WTC11 (cell line): ENCODE results near the gene TKTL1. TPM values are rescaled to one million over a fixed set of nuclear protein-coding genes. Genes with fewer than 3 reads are reported as not detected.

Experiments used
- ATAC-seq: fragments of 200-7000 bp; cut with Tn5 transposase; 2 replicates; pipeline ENCODE4 v1.10.0; 2021; ENCODE audit warnings: mild to moderate bottlenecking, moderate library complexity
- CTCF ChIA-PET: fragments of 300-600 bp; sonication (Branson Sonifier 250); formaldehyde crosslinking; loops from one replicate; lab custom pipeline; 2021; ENCODE audit warnings: antibody characterized with exemption; lab: Charles Lee
- POLR2A ChIA-PET: fragments of 350-600 bp; sonication (Branson Sonifier 250); formaldehyde crosslinking; loops from one replicate; lab custom pipeline; 2021; ENCODE audit warnings: antibody characterized with exemption; lab: Charles Lee
- DNase-seq: peaks from one replicate; pipeline ENCODE4 v3.0.0; 2021; ENCODE audit warnings: low spot score
- H3K27ac Mint-ChIP-seq: 2 replicates; pipeline ENCODE4 v1.8.0; 2021; ENCODE audit warnings: mixed read lengths
- H3K27me3 Mint-ChIP-seq: 2 replicates; pipeline ENCODE4 v1.8.0; 2021; ENCODE audit warnings: low read depth, mild to moderate bottlenecking, moderate library complexity, mixed read lengths
- H3K36me3 Mint-ChIP-seq: 2 replicates; pipeline ENCODE4 v1.8.0; 2021; ENCODE audit warnings: mixed read lengths
- H3K4me1 Mint-ChIP-seq: 2 replicates; pipeline ENCODE4 v1.8.0; 2022; ENCODE audit warnings: mixed read lengths
- H3K4me3 Mint-ChIP-seq: 2 replicates; pipeline ENCODE4 v1.8.0; 2021; ENCODE audit warnings: mild to moderate bottlenecking, moderate library complexity, mixed read lengths
- H3K9me3 Mint-ChIP-seq: 2 replicates; pipeline ENCODE4 v1.8.0; 2021; ENCODE audit warnings: mixed read lengths
- CBFB ChIP-seq: sonication (generic); formaldehyde crosslinking; IDR thresholded peaks from 2 replicates; pipeline ENCODE4 v1.8.1; 2022; ENCODE audit warnings: mild to moderate bottlenecking, low read depth, missing genetic modification reagents
- FOXK1 ChIP-seq: sonication (generic); formaldehyde crosslinking; IDR thresholded peaks from 2 replicates; pipeline ENCODE4 v1.8.0; 2022; ENCODE audit warnings: mild to moderate bottlenecking, moderate library complexity, missing genetic modification reagents
- FOXP1 ChIP-seq: sonication (generic); formaldehyde crosslinking; IDR thresholded peaks from 2 replicates; pipeline ENCODE4 v1.8.0; 2022; ENCODE audit warnings: missing genetic modification reagents, mild to moderate bottlenecking, moderate library complexity, borderline replicate concordance
- JUN ChIP-seq: sonication (generic); formaldehyde crosslinking; IDR thresholded peaks from 2 replicates; pipeline ENCODE4 v1.8.0; 2023; ENCODE audit warnings: mild to moderate bottlenecking, missing genetic modification reagents
- MXD4 ChIP-seq: fragments of 250-450 bp; sonication (Bioruptor Pico); IDR thresholded peaks from 2 replicates; pipeline ENCODE4 v1.8.0; 2021; ENCODE audit warnings: mild to moderate bottlenecking, moderate library complexity, borderline replicate concordance
- MYBL2 ChIP-seq: sonication (generic); formaldehyde crosslinking; IDR thresholded peaks from 2 replicates; pipeline ENCODE4 v1.8.1; 2023; ENCODE audit warnings: mild to moderate bottlenecking, moderate library complexity, missing genetic modification reagents
- NFYB ChIP-seq: sonication (generic); formaldehyde crosslinking; conservative IDR thresholded peaks from 2 replicates; pipeline ENCODE4 v1.8.0; 2022; ENCODE audit warnings: low read depth, missing genetic modification reagents
- NR2C2 ChIP-seq: sonication (generic); formaldehyde crosslinking; IDR thresholded peaks from 2 replicates; pipeline ENCODE4 v1.8.0; 2022; ENCODE audit warnings: mild to moderate bottlenecking, missing genetic modification reagents
- NR3C1 ChIP-seq: sonication (generic); formaldehyde crosslinking; conservative IDR thresholded peaks from 2 replicates; pipeline ENCODE4 v1.8.1; 2023; ENCODE audit warnings: low read depth, mild to moderate bottlenecking, missing genetic modification reagents
- SOX15 ChIP-seq: fragments of 250-450 bp; sonication (Bioruptor Pico); IDR thresholded peaks from 2 replicates; pipeline ENCODE4 v1.9.0; 2021; ENCODE audit warnings: mild to moderate bottlenecking
- SP1 ChIP-seq: sonication (generic); formaldehyde crosslinking; conservative IDR thresholded peaks from 2 replicates; pipeline ENCODE4 v1.8.1; 2022; ENCODE audit warnings: missing genetic modification reagents
- TCF7 ChIP-seq: sonication (generic); formaldehyde crosslinking; IDR thresholded peaks from 2 replicates; pipeline ENCODE4 v1.8.0; 2022; ENCODE audit warnings: mild to moderate bottlenecking, low read depth, missing genetic modification reagents, moderate library complexity
- TEAD1 ChIP-seq: sonication (generic); formaldehyde crosslinking; IDR thresholded peaks from 2 replicates; pipeline ENCODE4 v1.8.0; 2022; ENCODE audit warnings: mild to moderate bottlenecking, missing genetic modification reagents
- TP53 ChIP-seq: sonication (generic); formaldehyde crosslinking; IDR thresholded peaks from 2 replicates; pipeline ENCODE4 v1.8.1; 2023; ENCODE audit warnings: mild to moderate bottlenecking, missing genetic modification reagents
- ZNF121 ChIP-seq: sonication (generic); formaldehyde crosslinking; IDR thresholded peaks from 2 replicates; pipeline ENCODE4 v1.8.0; 2023; ENCODE audit warnings: missing genetic modification reagents
- ZNF219 ChIP-seq: sonication (generic); formaldehyde crosslinking; IDR thresholded peaks from 2 replicates; pipeline ENCODE4 v1.8.0; 2023; ENCODE audit warnings: missing genetic modification reagents, mild to moderate bottlenecking, borderline replicate concordance
- ZNF263 ChIP-seq: sonication (generic); formaldehyde crosslinking; IDR thresholded peaks from 2 replicates; pipeline ENCODE4 v1.8.1; 2022; ENCODE audit warnings: low read depth, mild to moderate bottlenecking, moderate library complexity, missing genetic modification reagents
- ZNF416 ChIP-seq: fragments of 250-450 bp; sonication (Bioruptor Pico); IDR thresholded peaks from 2 replicates; pipeline ENCODE4 v1.9.0; 2021; ENCODE audit warnings: mild to moderate bottlenecking, inconsistent platforms
- ZNF671 ChIP-seq: fragments of 250-450 bp; sonication (Bioruptor Pico); IDR thresholded peaks from 2 replicates; pipeline ENCODE4 v1.8.0; 2021; ENCODE audit warnings: mild to moderate bottlenecking
- total RNA-seq: library from RNA; stranded (reverse); gene quantifications from 3 replicates; pipeline ENCODE4 v1.2.3, GENCODE V29; 2021
- TF ChIP-seq, protein P1 (sequence below): sonication (generic); formaldehyde crosslinking; IDR thresholded peaks from 2 replicates; pipeline ENCODE4 v1.8.1; 2022; ENCODE audit warnings: missing genetic modification reagents, borderline replicate concordance
- TF ChIP-seq, protein P2 (sequence below): fragments of 200-600 bp; IDR thresholded peaks from 2 replicates; pipeline ENCODE4 v1.8.0; 2022; ENCODE audit warnings: antibody characterized with exemption
- TF ChIP-seq, protein P3 (sequence below): sonication (generic); formaldehyde crosslinking; IDR thresholded peaks from 2 replicates; pipeline ENCODE4 v1.8.1; 2023; ENCODE audit warnings: mild to moderate bottlenecking, missing genetic modification reagents
- TF ChIP-seq, protein P4 (sequence below): fragments of 250-450 bp; sonication (Bioruptor Pico); IDR thresholded peaks from 2 replicates; pipeline ENCODE4 v1.9.0; 2021; ENCODE audit warnings: moderate library complexity, mild to moderate bottlenecking, inconsistent platforms, borderline replicate concordance
- TF ChIP-seq, protein P5 (sequence below): sonication (generic); formaldehyde crosslinking; IDR thresholded peaks from 2 replicates; pipeline ENCODE4 v1.8.1; 2022; ENCODE audit warnings: low read depth, mild to moderate bottlenecking, moderate library complexity, missing genetic modification reagents, borderline replicate concordance
- TF ChIP-seq, protein P6 (sequence below): fragments of 250-450 bp; sonication (Bioruptor Pico); IDR thresholded peaks from 2 replicates; pipeline ENCODE4 v1.8.0; 2021; ENCODE audit warnings: mild to moderate bottlenecking

TKTL1 gene
- total RNA-seq, 1 experiment from 2014 or later, result 0.46 TPM

DNA sequence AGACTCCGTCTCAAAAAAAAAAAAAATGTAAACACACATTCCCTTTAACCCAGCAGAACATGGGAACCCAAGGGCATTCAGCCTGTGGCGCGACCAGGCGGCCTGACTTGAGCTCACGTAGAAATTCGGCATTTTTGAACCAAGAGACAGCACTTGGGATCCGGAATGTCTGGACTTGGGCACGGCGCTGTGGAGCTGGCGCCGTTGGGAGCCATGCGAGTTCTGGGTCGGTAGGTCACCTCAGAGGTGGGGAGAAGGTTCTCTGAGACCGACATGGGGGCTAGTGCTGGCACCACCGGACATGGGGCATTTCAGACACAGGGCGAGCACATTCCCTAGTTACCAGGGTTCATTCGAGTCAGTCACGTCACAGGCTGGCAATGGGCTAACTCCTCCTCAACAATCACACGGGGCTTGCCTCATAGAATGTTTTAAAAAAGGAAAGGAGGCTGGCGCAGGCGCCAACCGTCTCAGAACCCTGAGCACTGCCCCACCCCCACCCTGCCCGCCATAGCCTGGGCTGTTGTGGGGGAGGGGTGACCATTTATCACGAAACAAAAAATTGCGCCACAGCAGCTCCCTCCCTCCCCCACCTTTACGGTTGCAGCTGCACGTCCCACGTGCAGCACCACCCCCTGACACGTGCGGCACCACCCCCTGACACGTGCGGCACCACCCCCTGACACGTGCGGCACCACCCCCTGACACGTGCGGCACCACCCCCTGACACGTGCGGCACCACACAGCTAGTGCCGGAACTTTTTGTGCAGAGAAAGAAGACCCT, 612 bp upstream of the TKTL1 start, which contains the start of gene TEX28 (continued):
- no peak for TF ChIP-seq FOXK1 (CRISPR knock-in tag)
- TF ChIP-seq JUN (CRISPR knock-in tag), result no peak
- TF ChIP-seq ZNF263 (CRISPR knock-in tag), result no peak
- no peak for TF ChIP-seq TCF7 (CRISPR knock-in tag)
- TF ChIP-seq CBFB (CRISPR knock-in tag), result no peak
- TF ChIP-seq, protein P1, sequence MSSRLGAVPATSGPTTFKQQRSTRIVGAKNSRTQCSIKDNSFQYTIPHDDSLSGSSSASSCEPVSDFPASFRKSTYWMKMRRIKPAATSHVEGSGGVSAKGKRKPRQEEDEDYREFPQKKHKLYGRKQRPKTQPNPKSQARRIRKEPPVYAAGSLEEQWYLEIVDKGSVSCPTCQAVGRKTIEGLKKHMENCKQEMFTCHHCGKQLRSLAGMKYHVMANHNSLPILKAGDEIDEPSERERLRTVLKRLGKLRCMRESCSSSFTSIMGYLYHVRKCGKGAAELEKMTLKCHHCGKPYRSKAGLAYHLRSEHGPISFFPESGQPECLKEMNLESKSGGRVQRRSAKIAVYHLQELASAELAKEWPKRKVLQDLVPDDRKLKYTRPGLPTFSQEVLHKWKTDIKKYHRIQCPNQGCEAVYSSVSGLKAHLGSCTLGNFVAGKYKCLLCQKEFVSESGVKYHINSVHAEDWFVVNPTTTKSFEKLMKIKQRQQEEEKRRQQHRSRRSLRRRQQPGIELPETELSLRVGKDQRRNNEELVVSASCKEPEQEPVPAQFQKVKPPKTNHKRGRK (CRISPR knock-in tag), result no peak
- TF ChIP-seq, all 79 proteins: peak for 0

DNA sequence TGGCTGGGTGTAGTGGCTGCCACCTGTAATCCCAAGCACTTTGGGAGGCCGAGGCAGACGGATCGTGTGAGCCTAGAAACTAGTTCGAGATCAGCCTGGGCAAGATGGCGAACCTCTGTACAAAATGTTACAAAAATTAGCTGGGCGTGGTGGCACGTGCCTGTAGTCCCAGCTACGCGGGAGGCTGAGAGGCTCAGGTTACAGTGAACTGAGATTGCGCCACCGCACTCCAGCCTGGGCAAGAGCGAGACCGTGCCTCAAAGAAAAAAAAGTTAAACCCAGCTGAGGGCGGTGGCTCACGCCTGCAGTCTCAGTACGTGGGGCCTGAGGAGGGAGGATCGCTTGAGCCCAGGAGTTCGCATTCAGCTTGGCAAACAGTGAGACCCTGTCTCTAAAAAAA, 1.1 kb downstream of the TKTL1 start:
- ChIA-PET CTCF (interaction anchor here (3.6 kb wide), 1 partner anchor 12 kb away, joined by 12 read pairs; no protein-coding TSS in a partner anchor), POLR2A (no interaction called here)
- no peak for ATAC-seq
- Mint-ChIP-seq H3K4me1 (no peaks in the 10 kb centered on the region), H3K9me3 (no peaks in the 10 kb centered on the region), H3K36me3 (no peaks in the 10 kb centered on the region), H3K27ac (no peak overlapping the region), H3K4me3 (no peak overlapping the region), H3K27me3 (no peaks in the 10 kb centered on the region)
- no peak for DNase-seq
- TF ChIP-seq NR3C1 (CRISPR knock-in tag), result no peak
- no peak for TF ChIP-seq ZNF121
- TF ChIP-seq TEAD1, result no peak
- no peak for TF ChIP-seq ZNF416 (CRISPR knock-in tag)
- TF ChIP-seq ZNF671, result no peak
- TF ChIP-seq NR2C2 (CRISPR knock-in tag), result no peak
- TF ChIP-seq, protein P2, sequence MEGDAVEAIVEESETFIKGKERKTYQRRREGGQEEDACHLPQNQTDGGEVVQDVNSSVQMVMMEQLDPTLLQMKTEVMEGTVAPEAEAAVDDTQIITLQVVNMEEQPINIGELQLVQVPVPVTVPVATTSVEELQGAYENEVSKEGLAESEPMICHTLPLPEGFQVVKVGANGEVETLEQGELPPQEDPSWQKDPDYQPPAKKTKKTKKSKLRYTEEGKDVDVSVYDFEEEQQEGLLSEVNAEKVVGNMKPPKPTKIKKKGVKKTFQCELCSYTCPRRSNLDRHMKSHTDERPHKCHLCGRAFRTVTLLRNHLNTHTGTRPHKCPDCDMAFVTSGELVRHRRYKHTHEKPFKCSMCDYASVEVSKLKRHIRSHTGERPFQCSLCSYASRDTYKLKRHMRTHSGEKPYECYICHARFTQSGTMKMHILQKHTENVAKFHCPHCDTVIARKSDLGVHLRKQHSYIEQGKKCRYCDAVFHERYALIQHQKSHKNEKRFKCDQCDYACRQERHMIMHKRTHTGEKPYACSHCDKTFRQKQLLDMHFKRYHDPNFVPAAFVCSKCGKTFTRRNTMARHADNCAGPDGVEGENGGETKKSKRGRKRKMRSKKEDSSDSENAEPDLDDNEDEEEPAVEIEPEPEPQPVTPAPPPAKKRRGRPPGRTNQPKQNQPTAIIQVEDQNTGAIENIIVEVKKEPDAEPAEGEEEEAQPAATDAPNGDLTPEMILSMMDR, result no peak
- no peak for TF ChIP-seq SP1 (CRISPR knock-in tag)
- TF ChIP-seq CBFB (CRISPR knock-in tag), result no peak
- no peak for TF ChIP-seq ZNF219 (CRISPR knock-in tag)
- TF ChIP-seq TP53 (CRISPR knock-in tag), result no peak
- TF ChIP-seq, protein P3, sequence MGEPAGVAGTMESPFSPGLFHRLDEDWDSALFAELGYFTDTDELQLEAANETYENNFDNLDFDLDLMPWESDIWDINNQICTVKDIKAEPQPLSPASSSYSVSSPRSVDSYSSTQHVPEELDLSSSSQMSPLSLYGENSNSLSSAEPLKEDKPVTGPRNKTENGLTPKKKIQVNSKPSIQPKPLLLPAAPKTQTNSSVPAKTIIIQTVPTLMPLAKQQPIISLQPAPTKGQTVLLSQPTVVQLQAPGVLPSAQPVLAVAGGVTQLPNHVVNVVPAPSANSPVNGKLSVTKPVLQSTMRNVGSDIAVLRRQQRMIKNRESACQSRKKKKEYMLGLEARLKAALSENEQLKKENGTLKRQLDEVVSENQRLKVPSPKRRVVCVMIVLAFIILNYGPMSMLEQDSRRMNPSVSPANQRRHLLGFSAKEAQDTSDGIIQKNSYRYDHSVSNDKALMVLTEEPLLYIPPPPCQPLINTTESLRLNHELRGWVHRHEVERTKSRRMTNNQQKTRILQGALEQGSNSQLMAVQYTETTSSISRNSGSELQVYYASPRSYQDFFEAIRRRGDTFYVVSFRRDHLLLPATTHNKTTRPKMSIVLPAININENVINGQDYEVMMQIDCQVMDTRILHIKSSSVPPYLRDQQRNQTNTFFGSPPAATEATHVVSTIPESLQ, result no peak
- TF ChIP-seq FOXP1 (CRISPR knock-in tag), result no peak
- TF ChIP-seq, protein P4, sequence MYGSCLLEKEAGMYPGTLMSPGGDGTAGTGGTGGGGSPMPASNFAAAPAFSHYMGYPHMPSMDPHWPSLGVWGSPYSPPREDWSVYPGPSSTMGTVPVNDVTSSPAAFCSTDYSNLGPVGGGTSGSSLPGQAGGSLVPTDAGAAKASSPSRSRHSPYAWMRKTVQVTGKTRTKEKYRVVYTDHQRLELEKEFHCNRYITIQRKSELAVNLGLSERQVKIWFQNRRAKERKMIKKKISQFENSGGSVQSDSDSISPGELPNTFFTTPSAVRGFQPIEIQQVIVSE (CRISPR knock-in tag), result no peak
- TF ChIP-seq MYBL2 (CRISPR knock-in tag), result no peak
- no peak for TF ChIP-seq MXD4 (CRISPR knock-in tag)
- TF ChIP-seq, protein P5, sequence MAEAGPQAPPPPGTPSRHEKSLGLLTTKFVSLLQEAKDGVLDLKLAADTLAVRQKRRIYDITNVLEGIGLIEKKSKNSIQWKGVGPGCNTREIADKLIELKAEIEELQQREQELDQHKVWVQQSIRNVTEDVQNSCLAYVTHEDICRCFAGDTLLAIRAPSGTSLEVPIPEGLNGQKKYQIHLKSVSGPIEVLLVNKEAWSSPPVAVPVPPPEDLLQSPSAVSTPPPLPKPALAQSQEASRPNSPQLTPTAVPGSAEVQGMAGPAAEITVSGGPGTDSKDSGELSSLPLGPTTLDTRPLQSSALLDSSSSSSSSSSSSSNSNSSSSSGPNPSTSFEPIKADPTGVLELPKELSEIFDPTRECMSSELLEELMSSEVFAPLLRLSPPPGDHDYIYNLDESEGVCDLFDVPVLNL, result no peak
- TF ChIP-seq, protein P6, sequence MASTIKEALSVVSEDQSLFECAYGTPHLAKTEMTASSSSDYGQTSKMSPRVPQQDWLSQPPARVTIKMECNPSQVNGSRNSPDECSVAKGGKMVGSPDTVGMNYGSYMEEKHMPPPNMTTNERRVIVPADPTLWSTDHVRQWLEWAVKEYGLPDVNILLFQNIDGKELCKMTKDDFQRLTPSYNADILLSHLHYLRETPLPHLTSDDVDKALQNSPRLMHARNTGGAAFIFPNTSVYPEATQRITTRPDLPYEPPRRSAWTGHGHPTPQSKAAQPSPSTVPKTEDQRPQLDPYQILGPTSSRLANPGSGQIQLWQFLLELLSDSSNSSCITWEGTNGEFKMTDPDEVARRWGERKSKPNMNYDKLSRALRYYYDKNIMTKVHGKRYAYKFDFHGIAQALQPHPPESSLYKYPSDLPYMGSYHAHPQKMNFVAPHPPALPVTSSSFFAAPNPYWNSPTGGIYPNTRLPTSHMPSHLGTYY, result no peak
- TF ChIP-seq SOX15, result no peak
- no peak for TF ChIP-seq NFYB (CRISPR knock-in tag)
